OCI-LY7 (cell line): Measurements from ENCODE around the gene OPN1LW. TPM values are rescaled to one million over a fixed set of nuclear protein-coding genes. Genes with fewer than 3 reads are reported as not detected.
"Not testable (repeated sequence)": the region's sequence is repeated elsewhere in the genome, so short reads cannot be mapped to it uniquely, and the experiment has no call there.

ENCODE experiments used
- BruUV-seq: library from RNA; stranded (reverse); fragments of 400-500 nt; replicated peaks from 2 replicates; lab custom pipeline; 2021; lab: Mats Ljungman, UMichigan
- CTCF ChIA-PET: fragments of 300-600 bp; sonication (Branson Sonifier 250); formaldehyde crosslinking; loops from one replicate; lab custom pipeline; 2022; ENCODE audit warnings: antibody characterized with exemption; ENCODE audit not compliant: unreplicated experiment; lab: Charles Lee
- POLR2A ChIA-PET: fragments of 300-600 bp; sonication (Branson Sonifier 250); formaldehyde crosslinking; loops from one replicate; lab custom pipeline; 2022; ENCODE audit warnings: antibody characterized with exemption; lab: Charles Lee
- DNase-seq: peaks from one replicate; pipeline ENCODE4 v3.0.0-alpha.2; 2015; ENCODE audit warnings: low spot score
- H2AFZ ChIP-seq: fragments of 200-600 bp; sonication (generic), shearing (Covaris generic); 2 replicates; pipeline ENCODE4 v1.6.1; 2014; ENCODE audit warnings: mild to moderate bottlenecking, antibody characterized with exemption, low read length, moderate library complexity
- H3K27ac ChIP-seq: fragments of 200-600 bp; sonication (generic); 2 replicates; pipeline ENCODE4 v1.5.1; 2014; ENCODE audit warnings: mixed run types, low read depth, mild to moderate bottlenecking, moderate library complexity, low read length, inconsistent platforms; ENCODE audit not compliant: poor library complexity, severe bottlenecking
- H3K36me3 ChIP-seq: fragments of 200-600 bp; sonication (generic); 2 replicates; pipeline ENCODE4 v1.6.1; 2014; ENCODE audit warnings: mild to moderate bottlenecking, antibody characterized with exemption, low read length, moderate library complexity, mixed read lengths; ENCODE audit not compliant: insufficient read depth
- H3K4me1 ChIP-seq: fragments of 200-600 bp; sonication (generic); 2 replicates; pipeline ENCODE4 v1.5.1; 2014; ENCODE audit warnings: mild to moderate bottlenecking, low read length; ENCODE audit not compliant: insufficient read depth, poor library complexity, severe bottlenecking
- H3K4me2 ChIP-seq: fragments of 200-600 bp; sonication (generic); 2 replicates; pipeline ENCODE4 v1.6.1; 2014; ENCODE audit warnings: mild to moderate bottlenecking, low read length
- H3K4me3 ChIP-seq: fragments of 200-600 bp; sonication (generic); 2 replicates; pipeline ENCODE4 v1.5.1; 2014; ENCODE audit warnings: mild to moderate bottlenecking, low read depth, low read length; ENCODE audit not compliant: poor library complexity, severe bottlenecking
- H3K79me2 ChIP-seq: fragments of 200-600 bp; sonication (generic); 2 replicates; pipeline ENCODE4 v1.6.1; 2016; ENCODE audit warnings: low read depth, mild to moderate bottlenecking, low read length, moderate library complexity, mixed read lengths; ENCODE audit not compliant: insufficient read depth
- H3K9me2 ChIP-seq: fragments of 200-600 bp; sonication (generic); 2 replicates; pipeline ENCODE4 v1.6.1; 2016; ENCODE audit warnings: mild to moderate bottlenecking, low read length, mixed read lengths; ENCODE audit not compliant: insufficient read depth
- H3K9me3 ChIP-seq: fragments of 200-600 bp; sonication (generic); 2 replicates; pipeline ENCODE4 v1.6.1; 2014; ENCODE audit warnings: mild to moderate bottlenecking, mixed run types, low read length, mixed read lengths
- H4K20me1 ChIP-seq: fragments of 200-600 bp; sonication (generic); 2 replicates; pipeline ENCODE4 v1.6.1; 2014; ENCODE audit warnings: mild to moderate bottlenecking, antibody characterized with exemption, low read length, moderate library complexity, mixed read lengths; ENCODE audit not compliant: insufficient read depth
- EZH2phosphoT487 ChIP-seq: fragments of 200-600 bp; sonication (generic); IDR thresholded peaks from 2 replicates; pipeline ENCODE4 v1.6.1; 2018; ENCODE audit warnings: low read depth, borderline replicate concordance, mild to moderate bottlenecking, mixed run types, antibody characterized with exemption, low read length, moderate library complexity, mixed read lengths
- intact Hi-C: fragments of 100-400 bp; cut with micrococcal nuclease; formaldehyde crosslinking; loops from one replicate; pipeline ENCODE4 v1.10.0; 2022; ENCODE audit not compliant: unreplicated experiment
- total RNA-seq, 2 experiments: library from RNA; depleted of rRNA in 1 of 2; stranded (reverse); fragments of >200 nt in 1 of 2; shearing (Covaris generic) in 1 of 2; gene quantifications; 2 replicates each; pipeline ENCODE4 v1.2.3, GENCODE V29; 2014 to 2022
- TF ChIP-seq, protein P1 (sequence below): fragments of 200-600 bp; sonication (generic); conservative IDR thresholded peaks from 2 replicates; pipeline ENCODE4 v1.5.1; 2014; ENCODE audit warnings: mild to moderate bottlenecking, antibody characterized with exemption, low read length, moderate library complexity, mixed read lengths

Gene OPN1LW
- total RNA-seq, 2 experiments from 2014 or later, result not detected

GRCh38 chrX:154142386-154142785, 1.7 kb upstream of the OPN1LW start:
- Histone ChIP-seq H3K79me2 (no peaks in the 10 kb centered on the region), H3K4me3 (no peak overlapping the region), H3K9me2 (no peaks in the 10 kb centered on the region), H3K27ac (no peak overlapping the region), H3K9me3 (no peaks in the 10 kb centered on the region), H3K36me3 (no peaks in the 10 kb centered on the region), H2AFZ (no peak overlapping the region), H3K4me1 (no peaks in the 10 kb centered on the region), H3K4me2 (no peak overlapping the region), H4K20me1 (no peaks in the 10 kb centered on the region)
- CTCF ChIA-PET, result no interaction called here
- POLR2A ChIA-PET, result no interaction called here
- DNase-seq, result no peak
- TF ChIP-seq, protein P1, sequence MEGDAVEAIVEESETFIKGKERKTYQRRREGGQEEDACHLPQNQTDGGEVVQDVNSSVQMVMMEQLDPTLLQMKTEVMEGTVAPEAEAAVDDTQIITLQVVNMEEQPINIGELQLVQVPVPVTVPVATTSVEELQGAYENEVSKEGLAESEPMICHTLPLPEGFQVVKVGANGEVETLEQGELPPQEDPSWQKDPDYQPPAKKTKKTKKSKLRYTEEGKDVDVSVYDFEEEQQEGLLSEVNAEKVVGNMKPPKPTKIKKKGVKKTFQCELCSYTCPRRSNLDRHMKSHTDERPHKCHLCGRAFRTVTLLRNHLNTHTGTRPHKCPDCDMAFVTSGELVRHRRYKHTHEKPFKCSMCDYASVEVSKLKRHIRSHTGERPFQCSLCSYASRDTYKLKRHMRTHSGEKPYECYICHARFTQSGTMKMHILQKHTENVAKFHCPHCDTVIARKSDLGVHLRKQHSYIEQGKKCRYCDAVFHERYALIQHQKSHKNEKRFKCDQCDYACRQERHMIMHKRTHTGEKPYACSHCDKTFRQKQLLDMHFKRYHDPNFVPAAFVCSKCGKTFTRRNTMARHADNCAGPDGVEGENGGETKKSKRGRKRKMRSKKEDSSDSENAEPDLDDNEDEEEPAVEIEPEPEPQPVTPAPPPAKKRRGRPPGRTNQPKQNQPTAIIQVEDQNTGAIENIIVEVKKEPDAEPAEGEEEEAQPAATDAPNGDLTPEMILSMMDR, result no peak
- no peak for TF ChIP-seq EZH2phosphoT487
- intact Hi-C loops, result no loop called here
- BruUV-seq, result no TSS peak

DNA sequence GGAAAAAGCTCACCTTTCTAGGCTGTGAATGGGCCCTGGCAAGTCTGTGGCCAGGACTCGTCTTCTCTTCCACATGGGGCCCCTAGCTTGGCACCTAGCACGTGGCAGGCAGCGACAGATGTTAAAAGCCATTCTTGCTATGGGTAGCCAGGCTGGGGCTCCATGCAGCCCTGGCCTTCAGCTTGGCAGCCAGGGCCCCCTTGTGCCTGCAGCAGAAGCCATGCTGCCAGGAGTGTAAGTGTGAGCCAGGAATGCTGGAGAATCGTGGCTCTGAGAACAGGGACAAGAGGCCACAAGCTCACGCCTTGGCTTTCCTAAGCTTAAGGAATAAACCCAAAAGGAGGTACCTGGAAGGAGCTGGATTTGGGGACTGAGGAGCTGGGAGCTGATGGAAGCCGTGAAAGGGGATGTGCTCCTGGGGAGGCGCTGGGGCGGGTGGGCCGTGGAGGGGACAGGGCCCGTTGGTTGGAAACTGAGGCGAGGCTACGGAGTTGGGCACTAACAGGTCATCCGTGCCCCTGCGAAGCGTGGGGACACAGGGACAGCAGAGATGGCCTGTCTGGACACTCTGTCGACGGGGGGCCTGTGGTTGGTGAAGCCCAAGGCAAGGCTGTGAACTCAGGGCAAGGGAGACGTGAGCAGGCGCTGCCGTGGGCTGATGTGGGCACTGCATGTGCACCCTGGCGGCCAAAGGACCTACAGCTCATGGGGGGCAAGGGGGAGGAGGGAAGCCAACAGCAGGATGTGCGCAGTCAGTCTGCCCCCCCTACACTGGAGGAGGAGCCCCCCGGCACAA, 895 bp upstream of the OPN1LW start:
- Histone ChIP-seq H2AFZ (no peak overlapping the region), H3K4me2 (no peak overlapping the region), H4K20me1 (no peaks in the 10 kb centered on the region), H3K9me3 (no peaks in the 10 kb centered on the region), H3K79me2 (no peaks in the 10 kb centered on the region), H3K36me3 (no peaks in the 10 kb centered on the region), H3K4me1 (no peaks in the 10 kb centered on the region), H3K9me2 (no peaks in the 10 kb centered on the region), H3K27ac (no peak overlapping the region), H3K4me3 (no peak overlapping the region)
- intact Hi-C loops, result no loop called here
- TF ChIP-seq EZH2phosphoT487, result no peak
- TF ChIP-seq, protein P1, result no peak
- ChIA-PET CTCF (no interaction called here), POLR2A (no interaction called here)
- no peak for DNase-seq
- no TSS peak for BruUV-seq

DNA sequence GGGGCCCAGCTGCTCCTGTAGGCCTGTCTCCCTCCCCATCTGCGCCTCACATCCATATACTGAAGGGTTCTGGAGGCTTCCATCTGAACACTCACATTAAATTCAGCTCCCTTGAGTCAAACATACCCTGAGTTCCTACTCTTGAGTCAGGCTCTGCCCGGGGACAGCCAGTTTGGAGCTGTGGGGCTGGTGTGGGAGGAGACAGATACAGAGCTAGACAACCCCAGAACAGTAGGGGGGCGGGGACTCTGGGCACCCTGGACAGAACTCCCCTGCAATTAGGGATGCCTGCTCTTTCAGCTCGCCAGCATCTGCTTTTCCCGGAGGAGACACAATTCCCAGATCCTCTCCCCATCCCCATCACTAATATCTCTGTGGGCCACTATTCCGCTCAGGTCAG, 7.0 kb downstream of the OPN1LW start:
- DNase-seq, H3K4me2 ChIP-seq, H3K27ac ChIP-seq, H4K20me1 ChIP-seq, BruUV-seq, H3K9me3 ChIP-seq, intact Hi-C loops, H2AFZ ChIP-seq, H3K79me2 ChIP-seq, H3K4me3 ChIP-seq, H3K9me2 ChIP-seq, H3K36me3 ChIP-seq, H3K4me1 ChIP-seq, CTCF ChIA-PET, POLR2A ChIA-PET: not testable (repeated sequence)

DNA sequence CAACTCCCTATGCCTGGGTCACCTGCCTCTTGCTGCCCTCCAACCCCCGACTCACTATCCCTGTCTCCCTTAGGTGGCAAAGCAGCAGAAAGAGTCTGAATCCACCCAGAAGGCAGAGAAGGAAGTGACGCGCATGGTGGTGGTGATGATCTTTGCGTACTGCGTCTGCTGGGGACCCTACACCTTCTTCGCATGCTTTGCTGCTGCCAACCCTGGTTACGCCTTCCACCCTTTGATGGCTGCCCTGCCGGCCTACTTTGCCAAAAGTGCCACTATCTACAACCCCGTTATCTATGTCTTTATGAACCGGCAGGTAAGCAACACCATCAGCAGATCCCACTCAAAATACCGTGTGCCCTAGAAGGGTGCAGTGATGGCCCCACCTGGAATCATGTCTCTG, 12.2 kb downstream of the OPN1LW start:
- H3K4me3 ChIP-seq, H3K4me2 ChIP-seq, H2AFZ ChIP-seq, H3K36me3 ChIP-seq, H3K9me3 ChIP-seq, BruUV-seq, CTCF ChIA-PET, intact Hi-C loops, H3K9me2 ChIP-seq, DNase-seq, H3K27ac ChIP-seq, H3K79me2 ChIP-seq, H4K20me1 ChIP-seq, H3K4me1 ChIP-seq, POLR2A ChIA-PET: not testable (repeated sequence)

DNA sequence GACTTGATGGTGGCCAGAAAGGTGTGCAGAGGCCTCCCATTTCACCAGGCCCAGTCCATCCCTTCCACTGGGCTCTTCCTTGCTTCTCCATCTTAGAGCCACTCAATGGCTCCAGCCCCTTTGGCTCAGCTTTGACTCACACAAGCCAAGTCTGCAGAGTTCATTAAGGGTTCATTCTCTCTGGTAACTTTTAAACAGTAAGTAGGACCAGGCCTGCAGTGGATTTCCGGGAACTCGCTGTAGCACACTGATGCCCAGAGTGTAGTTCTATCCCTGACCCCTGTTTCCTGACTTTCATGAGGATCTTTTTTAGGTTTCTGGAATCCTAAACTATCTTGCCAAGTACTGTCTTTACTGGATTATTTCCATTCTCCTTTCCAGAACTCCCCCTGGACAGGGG, 13.2 kb downstream of the OPN1LW start:
- H3K27ac ChIP-seq, H3K79me2 ChIP-seq, H3K9me2 ChIP-seq, DNase-seq, H3K36me3 ChIP-seq, CTCF ChIA-PET, H3K4me2 ChIP-seq, BruUV-seq, H3K4me3 ChIP-seq, H2AFZ ChIP-seq, intact Hi-C loops, H4K20me1 ChIP-seq, POLR2A ChIA-PET, H3K9me3 ChIP-seq, H3K4me1 ChIP-seq: not testable (repeated sequence)
